Gastrocnemius medialis (tissue), 4 donors: Measurements from ENCODE around the gene SCGB2A2. TPM values are rescaled to one million over a fixed set of nuclear protein-coding genes. Genes with fewer than 3 reads are reported as not detected.

Experiments
- ATAC-seq, 2 donors: fragments of 150-250 bp; one replicate each; pipeline ENCODE4 v1.9.1; 2016
- DNase-seq, 2 donors: peaks; one replicate each; pipeline ENCODE4 v3.0.0-alpha.2; 2019
- H3K27ac ChIP-seq, 4 donors: fragments of 200-600 bp; sonication (generic); 1 replicate in 1 of 4; 2 replicates in 3 of 4; pipeline ENCODE4 v1.5.1; 2016 to 2018; ENCODE audit warnings: mild to moderate bottlenecking in 2 of 4, moderate library complexity in 1 of 4
- H3K27me3 ChIP-seq, 3 donors: fragments of 200-600 bp; sonication (generic) in 2 of 3; 1 replicate in 1 of 3; 2 replicates in 2 of 3; pipeline versions ENCODE4 v1.5.1 to v1.6.0; 2016 to 2019; ENCODE audit warnings: mild to moderate bottlenecking in 1 of 3, moderate library complexity in 1 of 3
- H3K36me3 ChIP-seq, 2 donors: fragments of 200-600 bp; sonication (generic) in 1 of 2; one replicate each; pipeline ENCODE4 v1.5.1; 2017 to 2018
- H3K4me1 ChIP-seq, 2 donors: fragments of 200-600 bp; sonication (generic) in 1 of 2; one replicate each; pipeline ENCODE4 v1.5.1; 2016 to 2017; ENCODE audit warnings: mild to moderate bottlenecking in 2 of 2
- H3K4me3 ChIP-seq, 4 donors: fragments of 200-600 bp; sonication (generic) in 3 of 4; 1 replicate in 1 of 4; 2 replicates in 3 of 4; pipeline ENCODE4 v1.5.1; 2016 to 2019; ENCODE audit warnings: mild to moderate bottlenecking in 2 of 4
- H3K9me3 ChIP-seq, 3 donors: fragments of 200-600 bp; sonication (generic) in 2 of 3; 1 replicate in 1 of 3; 2 replicates in 2 of 3; pipeline ENCODE4 v1.5.1; 2016 to 2019
- CTCF ChIP-seq, 5 experiments: fragments of 450-650 bp in 3 of 5; fragments of 200-600 bp in 2 of 5; sonication (generic) in 2 of 5; IDR thresholded peaks in 4 of 5; conservative IDR thresholded peaks in 1 of 5; 1 replicate in 4 of 5; 2 replicates in 1 of 5; pipeline ENCODE4 v1.5.1; 2016 to 2019; ENCODE audit warnings: antibody characterized with exemption in 5 of 5, mild to moderate bottlenecking in 3 of 5, moderate library complexity in 3 of 5
- POLR2A ChIP-seq, 2 donors: fragments of 450-650 bp; IDR thresholded peaks; one replicate each; pipeline ENCODE4 v1.6.1; 2017; ENCODE audit warnings: antibody characterized with exemption in 2 of 2, mild to moderate bottlenecking in 2 of 2, moderate library complexity in 2 of 2
- in situ Hi-C, 4 donors: fragments of 200-750 bp; cut with MboI; loops; one replicate each; pipeline versions ENCODE4 v1.15.0 to v1.8.0; 2017; ENCODE audit warnings: low sequenced_read_pairs in 4 of 4
- intact Hi-C: fragments of 100-400 bp; cut with DNase I; formaldehyde crosslinking; loops from one replicate; pipeline ENCODE4 v1.15.1; 2023; ENCODE audit warnings: low total_unique reads
- total RNA-seq, 4 donors: library from RNA; depleted of rRNA; stranded (reverse); fragments of >200 nt; gene quantifications; one replicate each; pipeline versions ENCODE4 v1.1.0 to v1.2.3, GENCODE V29; 2016

The SCGB2A2 gene
- total RNA-seq, 4 donors from 2014 or later = not detected

- DNase-seq (no peak), ATAC-seq (no peak)
- intact Hi-C loops = no loop called here
- in situ Hi-C loops = no loop called here
- TF ChIP-seq CTCF (IDR thresholded peaks at IDR 0.05 in 4 of 5, conservative IDR thresholded peaks at IDR 0.05 in 1 of 5) (no peak), POLR2A (IDR thresholded peaks at IDR 0.05) (no peak)
- Histone ChIP-seq H3K4me1 (no peaks in the 10 kb centered on the region), H3K27ac (no peak overlapping the region), H3K27me3 (peaks cover 0 to 5% (median 0%) of the 10 kb centered on the region in 3 donors), H3K9me3 (no peaks in the 10 kb centered on the region), H3K36me3 (no peaks in the 10 kb centered on the region), H3K4me3 (no peak overlapping the region)
These were observed 33.8 kb upstream of the SCGB2A2 start for GRCh38 chr11:62236187-62236586.

- no peaks in the 10 kb centered on the region for H3K9me3 ChIP-seq
- H3K36me3 ChIP-seq = no peaks in the 10 kb centered on the region
- no peak overlapping the region for H3K27ac ChIP-seq
- in situ Hi-C loops (no loop called here), intact Hi-C loops (no loop called here)
- no peak for ATAC-seq
- H3K4me3 ChIP-seq = no peak overlapping the region
- peaks cover 0 to 5% (median 0%) of the 10 kb centered on the region in 3 donors for H3K27me3 ChIP-seq
- H3K4me1 ChIP-seq = peaks cover 0 to 2% of the 10 kb centered on the region in 2 donors
- TF ChIP-seq CTCF (IDR thresholded peaks at IDR 0.05 in 4 of 5, conservative IDR thresholded peaks at IDR 0.05 in 1 of 5) (no peak), POLR2A (IDR thresholded peaks at IDR 0.05) (no peak)
- no peak for DNase-seq
These were observed 32.5 kb upstream of the SCGB2A2 start for GRCh38 chr11:62237499-62237898.

- in situ Hi-C loops (no loop called here), intact Hi-C loops (no loop called here)
- TF ChIP-seq POLR2A (IDR thresholded peaks at IDR 0.05) = no peak
- TF ChIP-seq CTCF (IDR thresholded peaks at IDR 0.05 in 4 of 5, conservative IDR thresholded peaks at IDR 0.05 in 1 of 5) = no peak
- DNase-seq (no peak), ATAC-seq (no peak)
- Histone ChIP-seq H3K36me3 (no peaks in the 10 kb centered on the region), H3K27me3 (peaks cover 0 to 5% (median 0%) of the 10 kb centered on the region in 3 donors), H3K4me1 (peaks cover 0 to 4% of the 10 kb centered on the region in 2 donors), H3K4me3 (no peak overlapping the region), H3K9me3 (no peaks in the 10 kb centered on the region), H3K27ac (no peak overlapping the region)
These were observed 31.8 kb upstream of the SCGB2A2 start for GRCh38 chr11:62238151-62238550.

GRCh38 chr11:62241095-62241494 lies 28.9 kb upstream of the SCGB2A2 start:
- TF ChIP-seq POLR2A (IDR thresholded peaks at IDR 0.05) = no peak
- intact Hi-C loops (no loop called here), in situ Hi-C loops (no loop called here)
- no peaks in the 10 kb centered on the region for H3K9me3 ChIP-seq
- no peaks in the 10 kb centered on the region for H3K36me3 ChIP-seq
- peaks cover 0 to 4% of the 10 kb centered on the region in 2 donors for H3K4me1 ChIP-seq
- H3K27me3 ChIP-seq = peaks cover 0 to 5% (median 0%) of the 10 kb centered on the region in 3 donors
- no peak overlapping the region for H3K4me3 ChIP-seq
- peak overlapping the region in 3 of 4 donors; percentile 63 to 81 (median 76) for H3K27ac ChIP-seq
- DNase-seq (no peak), ATAC-seq (no peak)

- in situ Hi-C loops = no loop called here
- H3K4me3 ChIP-seq = no peak within 1 kb of the TSS
- H3K27ac ChIP-seq = peak within 1 kb of the TSS; percentile 70 to 84 (median 78)
- no peaks in the 10 kb centered on the region for H3K36me3 ChIP-seq
- H3K27me3 ChIP-seq = peaks cover 0 to 5% (median 0%) of the 10 kb centered on the region in 3 donors
- ATAC-seq (peak; percentile 96 to 98), DNase-seq (peak; percentile 79 to 91)
- intact Hi-C loops = no loop called here
- TF ChIP-seq CTCF (IDR thresholded peaks at IDR 0.05 in 4 of 5, conservative IDR thresholded peaks at IDR 0.05 in 1 of 5) (no peak), POLR2A (IDR thresholded peaks at IDR 0.05) (no peak)
- peaks cover 0 to 4% of the 10 kb centered on the region in 2 donors for H3K4me1 ChIP-seq
- no peaks in the 10 kb centered on the region for H3K9me3 ChIP-seq
These were observed 27.9 kb upstream of the SCGB2A2 start, which contains the start of gene SCGB1D2 for GRCh38 chr11:62242021-62242420. Gene SCGB1D2, plus strand, starts transcription at chr11:62242239. Its CDS starts 69 bp downstream, at chr11:62242308.
